Islet precursor cell (in vitro differentiated cells): ENCODE results near the gene AP3M1.
A peak's percentile ranks its signal among the peaks of the same experiment; 100 is the strongest.
"Not testable (repeated sequence)": the region's sequence is repeated elsewhere in the genome, so short reads cannot be mapped to it uniquely, and the experiment has no call there.

Source experiments
- DNase-seq: peaks from one replicate; pipeline ENCODE4 v3.0.0-alpha.2; 2018

AP3M1 gene

DNA sequence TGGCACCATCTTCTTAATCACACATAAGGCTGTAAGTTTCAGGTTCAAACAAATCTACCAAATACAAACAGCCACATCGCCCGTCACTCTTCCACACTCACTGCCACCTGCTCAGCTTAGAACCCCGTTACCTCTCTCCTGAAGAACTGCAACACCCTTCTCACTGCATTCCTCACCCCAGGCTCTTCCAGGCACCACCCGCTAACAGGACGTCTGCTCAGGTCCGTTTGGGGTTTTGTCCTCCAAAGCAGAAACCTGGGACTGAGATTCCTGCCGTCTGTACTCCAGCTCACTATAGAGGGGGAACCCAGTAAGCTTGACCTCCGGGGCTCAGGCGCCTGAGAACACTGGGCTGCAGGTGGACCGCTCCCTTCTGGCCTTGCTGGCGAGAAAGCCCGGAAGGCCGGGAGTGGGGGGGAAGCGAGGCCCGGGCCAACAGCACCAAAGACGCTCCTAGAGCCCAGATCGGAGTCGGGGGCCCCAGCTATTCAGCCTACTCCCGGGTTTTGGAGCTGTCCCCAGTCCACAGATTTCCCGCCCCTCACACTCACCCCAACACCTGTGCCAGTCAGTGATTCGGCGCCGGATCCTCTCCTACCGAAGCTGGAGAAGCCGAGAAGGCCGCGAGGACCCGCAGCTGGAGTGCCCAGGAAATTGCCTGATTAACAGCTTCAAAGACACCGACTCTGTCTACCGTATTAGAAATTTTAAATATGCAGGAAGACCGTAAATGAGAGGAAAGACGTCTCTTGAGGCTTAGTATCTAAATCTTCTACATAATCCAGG is at the start of gene AP3M1:
AP3M1 (minus strand) TSS at position 625 of the 786 bp plus-strand sequence. CDS start 12,449 bp downstream, outside the sequence.
- DNase-seq, result peak; percentile 88

DNA sequence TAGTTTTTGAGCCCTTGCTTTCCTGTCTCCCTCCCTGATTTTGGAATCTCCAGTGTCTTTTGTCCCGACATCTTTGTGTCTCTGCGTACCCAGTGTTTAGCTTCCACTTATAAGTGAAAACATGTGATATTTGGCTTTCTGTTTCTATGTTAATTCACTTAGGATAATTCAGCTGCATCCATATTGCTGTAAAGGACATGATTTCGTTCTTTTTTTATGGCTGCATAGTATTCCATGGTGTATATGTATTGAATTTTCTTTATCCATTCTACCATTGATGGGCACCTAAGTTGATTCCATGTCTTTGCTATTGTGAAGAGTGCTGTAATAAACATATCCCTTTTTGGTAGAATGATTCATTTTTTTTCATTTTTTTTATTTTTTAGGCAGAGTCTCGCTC is 48.7 kb upstream of the AP3M1 start:
- DNase-seq, result no peak

GRCh38 chr10:74194999-74195398 is 44.4 kb upstream of the AP3M1 start:
- DNase-seq, result no peak

DNA sequence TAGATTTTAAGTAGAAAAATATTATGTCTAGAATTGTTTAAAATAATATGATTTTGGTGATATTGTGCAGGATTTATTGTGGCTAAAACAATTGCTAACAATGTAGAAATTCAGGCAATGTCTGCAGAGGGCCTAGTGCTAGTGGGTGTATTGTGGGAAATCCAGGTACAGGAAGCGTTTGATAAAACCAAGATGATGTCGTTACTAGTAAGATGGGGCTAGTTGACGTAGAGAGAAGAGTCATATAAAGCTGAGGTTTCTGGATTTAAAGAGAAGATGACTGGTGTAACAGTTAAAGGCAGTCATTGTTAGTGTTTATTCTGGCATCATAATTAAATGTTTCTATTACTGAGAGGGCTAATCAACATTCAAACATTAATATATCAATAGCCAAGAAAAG is 43.9 kb upstream of the AP3M1 start:
- DNase-seq, result no peak

DNA sequence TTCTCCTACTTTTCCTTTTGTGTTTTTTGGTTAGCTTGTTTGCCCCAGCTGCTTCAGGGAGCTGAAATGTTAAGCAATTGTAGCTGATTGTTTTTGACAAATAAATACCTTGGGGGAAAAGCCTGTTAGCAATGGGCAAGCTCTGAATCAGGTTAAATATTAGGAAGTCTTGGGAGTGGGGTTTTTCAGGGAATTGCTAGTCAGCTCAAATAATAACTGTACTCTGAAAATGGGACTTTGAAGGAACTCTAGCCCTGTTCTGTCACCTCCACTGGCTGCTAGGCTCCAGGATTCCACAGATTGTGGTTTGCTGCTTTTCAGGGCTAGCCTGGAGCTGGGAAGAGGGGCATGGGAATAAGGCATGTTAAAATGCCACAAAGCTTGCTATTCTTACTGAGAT is 39.9 kb upstream of the AP3M1 start:
- DNase-seq, result no peak

DNA sequence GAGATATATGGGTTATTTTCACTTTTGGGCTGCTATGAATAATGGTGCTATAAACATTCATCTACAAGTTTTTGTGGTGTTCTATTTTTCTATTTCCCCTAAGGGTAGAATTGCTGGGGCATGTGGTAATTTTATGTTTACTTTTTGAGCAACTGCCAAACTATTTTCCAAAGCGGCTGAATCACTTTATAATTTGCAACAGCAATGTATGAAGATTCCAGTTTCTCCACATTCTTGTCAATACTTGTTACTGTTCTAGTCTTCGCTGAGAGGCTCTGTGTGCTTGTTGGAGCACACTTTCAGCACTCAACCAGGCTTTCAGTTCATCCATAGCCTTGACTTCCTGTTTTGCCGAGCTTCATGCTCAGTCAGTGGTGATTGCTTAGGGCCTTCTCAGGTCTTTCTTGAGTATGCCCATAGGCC is 39.4 kb upstream of the AP3M1 start:
- peak; percentile 83 for DNase-seq

DNA sequence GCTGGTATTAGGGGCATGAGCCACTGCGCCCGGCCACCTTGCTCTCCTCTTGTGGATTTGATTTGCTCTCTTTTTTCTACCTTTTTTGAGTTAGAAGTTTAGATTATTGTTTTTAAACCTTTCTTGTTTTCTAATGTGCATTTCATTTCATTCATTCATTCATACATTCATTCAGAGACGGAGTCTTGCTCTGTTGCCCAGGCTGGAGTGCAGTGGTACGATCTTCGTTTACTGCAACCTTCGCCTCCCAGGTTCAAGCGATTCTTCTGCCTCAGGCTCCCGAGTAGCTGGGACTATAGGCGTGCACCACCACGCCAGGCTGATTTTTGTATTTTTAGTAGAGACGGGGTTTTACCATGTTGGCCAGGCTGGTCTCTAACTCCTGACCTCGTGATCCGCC is 38.0 kb upstream of the AP3M1 start:
- not testable (repeated sequence) for DNase-seq

GRCh38 chr10:74187237-74187636 is 36.6 kb upstream of the AP3M1 start:
- DNase-seq, result no peak

DNA sequence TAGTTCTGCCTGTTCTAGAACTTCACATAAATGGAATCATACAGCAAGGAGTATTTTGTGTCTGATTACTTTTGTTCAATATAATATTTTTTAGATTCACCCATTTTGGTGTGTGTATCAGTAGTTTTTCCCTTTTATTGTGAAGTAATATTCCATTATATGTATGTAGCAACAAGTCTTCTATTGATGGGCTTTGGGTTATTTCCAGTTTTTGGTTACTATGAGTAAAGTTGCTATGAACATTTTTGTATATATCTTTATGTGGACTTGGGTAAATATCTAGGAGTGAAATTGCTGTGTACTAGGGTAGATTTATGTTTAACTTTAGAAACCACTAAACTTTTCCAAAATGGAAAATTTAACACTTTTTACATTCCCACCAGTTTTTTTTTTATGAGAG is 36.0 kb upstream of the AP3M1 start:
- no peak for DNase-seq

- DNase-seq, result no peak
Observed at GRCh38 chr10:74179111-74179710, 28.6 kb upstream of the AP3M1 start.

- no peak for DNase-seq
Observed at GRCh38 chr10:74178042-74178791, 27.6 kb upstream of the AP3M1 start.

GRCh38 chr10:74177140-74177677 is 26.6 kb upstream of the AP3M1 start:
- peak; percentile 73 for DNase-seq

DNA sequence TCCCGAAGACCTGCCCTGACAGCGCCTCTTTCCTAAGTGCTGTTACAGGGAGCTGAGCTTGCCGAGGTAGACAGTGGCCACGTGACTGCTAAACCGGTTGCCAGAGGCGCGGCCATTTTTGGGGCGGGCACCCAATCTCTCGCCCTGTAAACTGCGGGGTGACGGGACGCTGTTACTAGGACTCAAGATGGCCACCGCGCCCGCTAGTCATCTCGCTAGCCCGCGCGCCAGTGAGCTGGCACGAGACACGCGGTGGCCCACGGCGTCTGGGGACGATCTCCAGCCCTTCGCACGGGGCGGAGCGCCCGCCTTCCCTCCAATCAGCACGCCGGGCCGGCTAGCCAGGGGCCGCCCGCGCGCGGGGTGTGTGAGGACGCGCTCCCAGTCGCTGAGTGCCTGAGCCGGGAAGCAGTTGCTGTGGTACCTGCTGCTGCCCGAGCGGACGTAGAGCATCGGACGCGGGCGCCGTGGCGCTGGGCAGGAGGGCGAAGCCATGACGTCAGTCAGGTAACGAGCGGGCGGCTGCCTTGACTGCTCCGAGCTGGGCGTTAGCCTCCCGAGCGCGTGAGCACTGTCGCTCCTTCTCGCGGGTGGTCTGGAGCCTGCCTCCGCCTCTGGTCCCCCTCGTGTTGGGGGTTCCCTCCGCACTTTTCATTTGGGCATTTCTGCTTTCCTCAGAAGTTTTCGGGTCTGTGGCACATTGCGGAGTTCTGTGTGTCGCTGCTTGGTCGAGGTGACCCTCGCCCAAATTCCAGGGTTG is 25.9 kb upstream of the AP3M1 start:
- peak; percentile 98 for DNase-seq

DNA sequence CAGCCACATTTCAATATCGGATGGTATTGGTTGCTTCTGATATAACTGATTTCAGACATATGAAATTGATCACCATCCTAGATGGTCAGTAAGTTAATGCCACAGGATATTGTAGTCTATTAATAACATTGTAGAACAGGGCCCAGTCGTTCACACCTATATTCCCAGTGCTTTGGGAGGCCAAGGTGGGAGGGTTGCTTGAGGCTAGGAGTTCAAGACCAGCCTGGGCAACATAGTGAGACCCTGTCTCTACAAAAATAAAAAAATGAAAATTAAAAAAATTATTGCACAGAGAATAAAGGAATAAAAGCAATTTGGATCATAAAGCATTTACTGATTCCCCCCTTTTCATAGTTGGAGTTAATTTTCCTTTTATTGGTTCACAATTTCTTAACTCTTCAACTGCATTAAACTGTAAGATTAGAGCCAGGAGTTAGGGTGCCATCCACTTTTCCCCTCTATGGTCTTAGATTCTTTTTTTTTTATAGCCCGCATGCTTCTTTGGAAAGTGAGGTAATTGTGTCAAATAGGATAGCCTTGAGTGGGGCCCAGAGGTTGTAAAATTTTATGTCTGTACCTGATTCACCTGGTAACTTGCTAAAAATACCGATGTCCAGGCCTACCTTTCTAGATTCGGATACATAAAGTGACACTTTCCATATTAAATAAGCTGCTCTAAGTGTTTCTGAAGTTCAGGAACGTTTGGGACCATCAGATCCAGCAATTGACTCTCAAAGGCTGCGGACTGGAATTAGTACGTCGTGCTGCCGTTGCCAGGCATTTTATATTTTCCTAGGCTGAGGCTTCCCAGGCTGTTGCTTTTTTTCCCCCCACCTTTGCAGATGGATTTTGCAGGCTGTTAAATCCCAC is 25.1 kb upstream of the AP3M1 start:
- no peak for DNase-seq

GRCh38 chr10:74174521-74174920 is 23.9 kb upstream of the AP3M1 start:
- DNase-seq, result no peak

GRCh38 chr10:74171625-74172024 is 21.0 kb upstream of the AP3M1 start:
- no peak for DNase-seq

DNA sequence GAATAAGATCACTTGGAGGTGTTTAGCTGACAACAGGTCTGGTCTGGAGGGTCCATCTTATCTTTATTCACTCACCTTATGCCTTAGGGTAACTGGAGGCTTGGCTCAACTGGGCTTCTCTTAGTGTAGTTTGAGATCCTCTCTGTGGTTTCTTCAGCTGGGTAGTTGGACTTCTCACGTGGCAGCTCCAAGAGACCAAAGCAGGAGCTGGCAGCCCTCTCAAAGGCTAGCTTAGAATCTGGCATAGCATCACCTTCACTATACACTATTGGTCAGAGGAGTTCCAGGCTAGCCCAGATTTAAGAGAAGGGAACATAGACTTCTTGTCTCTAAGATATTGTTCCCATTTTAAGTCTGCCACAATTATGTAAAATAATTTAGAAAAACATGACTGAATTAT is 16.8 kb upstream of the AP3M1 start:
- DNase-seq, result no peak

GRCh38 chr10:74165530-74165901 is 14.9 kb upstream of the AP3M1 start:
- DNase-seq, result no peak

GRCh38 chr10:74164716-74165529 is 14.3 kb upstream of the AP3M1 start:
- DNase-seq, result no peak

DNA sequence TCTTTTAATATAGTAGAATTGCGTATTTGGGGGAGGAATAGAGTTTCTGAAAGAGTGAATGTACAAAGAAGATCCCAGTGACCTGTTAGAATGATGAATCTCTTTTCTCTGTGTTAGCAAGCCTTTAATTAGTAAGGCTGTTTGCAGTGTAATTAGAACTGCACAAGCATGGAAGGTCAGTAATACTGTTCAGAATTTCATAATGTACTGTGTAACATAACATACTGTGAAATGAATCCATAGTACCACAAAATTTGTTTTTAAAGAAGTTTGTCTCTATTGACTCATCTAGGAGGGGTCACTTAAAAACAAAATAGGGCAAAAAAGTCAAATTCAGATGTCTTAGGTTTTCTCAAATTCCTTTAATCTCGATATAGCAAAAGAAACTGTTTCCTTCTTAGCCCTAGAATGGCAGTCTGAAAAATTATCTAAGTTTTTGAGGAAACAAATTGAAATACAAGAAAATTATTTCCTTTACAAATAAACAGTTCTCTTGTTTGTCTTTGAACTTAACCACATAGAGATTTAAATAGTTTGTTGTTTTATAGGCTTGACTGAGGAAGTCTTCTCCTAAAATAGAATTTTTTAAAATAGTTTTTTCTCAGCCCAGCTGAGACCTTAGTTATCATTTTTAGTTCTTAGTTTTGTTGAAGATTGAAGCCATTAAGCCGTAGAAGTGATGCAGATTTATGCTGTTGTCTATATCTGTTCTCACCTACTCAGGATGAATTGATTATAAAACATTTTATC is 12.9 kb upstream of the AP3M1 start:
- DNase-seq, result no peak
